Femur (tissue), 1 donor: Measurements from ENCODE around the gene WTIP.
"Not testable (repeated sequence)": the region's sequence is repeated elsewhere in the genome, so short reads cannot be mapped to it uniquely, and the experiment has no call there.

Source experiments
- DNase-seq: peaks from one replicate; pipeline ENCODE4 v3.0.0-alpha.2; 2017

The WTIP gene

GRCh38 chr19:34480971-34481841, at the start of gene WTIP:
TSS of gene WTIP (plus strand) at chr19:34481758. CDS start at chr19:34481975, 217 bp downstream.
- peak; percentile 91 for DNase-seq

GRCh38 chr19:34432797-34433196, 48.8 kb upstream of the WTIP start:
- DNase-seq, result no peak

- no peak for DNase-seq
These were observed 44.8 kb upstream of the WTIP start for GRCh38 chr19:34436716-34437115.

- DNase-seq, result no peak
These were observed 33.4 kb upstream of the WTIP start for GRCh38 chr19:34448191-34448590.

- DNase-seq, result no peak
These were observed 28.8 kb upstream of the WTIP start for GRCh38 chr19:34452723-34453122.

- DNase-seq, result no peak
These were observed 27.5 kb upstream of the WTIP start for GRCh38 chr19:34454091-34454490.

- no peak for DNase-seq
These were observed 26.9 kb upstream of the WTIP start for GRCh38 chr19:34454685-34455084.

GRCh38 chr19:34455783-34456480, 25.6 kb upstream of the WTIP start:
- not testable (repeated sequence) for DNase-seq

- DNase-seq, result no peak
These were observed 24.1 kb upstream of the WTIP start for GRCh38 chr19:34457446-34457845.

- DNase-seq, result no peak
These were observed 22.9 kb upstream of the WTIP start for GRCh38 chr19:34458677-34459076.

- no peak for DNase-seq
These were observed 21.9 kb upstream of the WTIP start for GRCh38 chr19:34459614-34460013.

GRCh38 chr19:34461375-34462100, 20.0 kb upstream of the WTIP start:
- no peak for DNase-seq

GRCh38 chr19:34464785-34465184, 16.8 kb upstream of the WTIP start:
- not testable (repeated sequence) for DNase-seq

- no peak for DNase-seq
These were observed 13.1 kb upstream of the WTIP start for GRCh38 chr19:34468409-34468808.

- not testable (repeated sequence) for DNase-seq
These were observed 12.5 kb upstream of the WTIP start for GRCh38 chr19:34469026-34469425.

GRCh38 chr19:34471906-34472700, 9.5 kb upstream of the WTIP start:
- no peak for DNase-seq

GRCh38 chr19:34474233-34474989, 7.1 kb upstream of the WTIP start:
- no peak for DNase-seq

GRCh38 chr19:34475026-34475974, 6.3 kb upstream of the WTIP start:
- no peak for DNase-seq

GRCh38 chr19:34475975-34476594, 5.5 kb upstream of the WTIP start:
- no peak for DNase-seq

- DNase-seq, result not testable (repeated sequence)
These were observed 3.1 kb upstream of the WTIP start for GRCh38 chr19:34478496-34478895.
